Thymus (tissue), 11 donors: ENCODE results near the gene OR14I1. TPM values are rescaled to one million over a fixed set of nuclear protein-coding genes. Genes with fewer than 3 reads are reported as not detected.
A peak's percentile ranks its signal among the peaks of the same experiment; 100 is the strongest.
"Not testable (repeated sequence)": the region's sequence is repeated elsewhere in the genome, so short reads cannot be mapped to it uniquely, and the experiment has no call there.

ENCODE experiments used
- DNase-seq, 9 donors: peaks; one replicate each; pipeline ENCODE4 v3.0.0-alpha.2; 2013; ENCODE audit warnings: low spot score in 9 of 9, low read depth in 6 of 9, missing footprints in 1 of 9
- H3K27ac ChIP-seq, 2 donors: one replicate each; pipeline ENCODE4 v1.5.1; 2013; ENCODE audit warnings: control low read depth in 1 of 2, low read depth in 1 of 2, low read length in 1 of 2, mild to moderate bottlenecking in 1 of 2, moderate library complexity in 1 of 2
- H3K27me3 ChIP-seq, 2 donors: one replicate each; pipeline ENCODE4 v1.5.1; 2013; ENCODE audit warnings: low read length in 1 of 2; ENCODE audit not compliant: control insufficient read depth in 2 of 2, insufficient read depth in 1 of 2
- H3K36me3 ChIP-seq, 2 donors: one replicate each; pipeline ENCODE4 v1.5.1; 2013; ENCODE audit warnings: low read length in 1 of 2, mild to moderate bottlenecking in 1 of 2, moderate library complexity in 1 of 2; ENCODE audit not compliant: control insufficient read depth in 2 of 2, insufficient read depth in 2 of 2
- H3K4me1 ChIP-seq, 2 donors: one replicate each; pipeline ENCODE4 v1.5.1; 2013; ENCODE audit warnings: low read length in 2 of 2; ENCODE audit not compliant: control insufficient read depth in 2 of 2, insufficient read depth in 2 of 2
- H3K4me3 ChIP-seq, 2 donors: one replicate each; pipeline ENCODE4 v1.5.1; 2013; ENCODE audit warnings: low read length in 2 of 2, control low read depth in 1 of 2, mild to moderate bottlenecking in 1 of 2
- H3K9me3 ChIP-seq, 2 donors: one replicate each; pipeline ENCODE4 v1.5.1; 2013; ENCODE audit warnings: low read length in 1 of 2, mild to moderate bottlenecking in 1 of 2; ENCODE audit not compliant: control insufficient read depth in 2 of 2, insufficient read depth in 1 of 2
- WGBS: extraction: QIAGEN DNeasy Blood & Tissue Kit; methylation state at CpG from one replicate; pipeline ENCODE4 v1.1.7; 2013; 5-methylcytosine and 5-hydroxymethylcytosine counted together
- polyA plus RNA-seq: library from polyadenylated mRNA; stranded (reverse); fragments of 200-250 nt; gene quantifications from one replicate; pipeline ENCODE4 v1.2.3, GENCODE V29; 2013
- total RNA-seq: library from RNA; stranded (reverse); fragments of 120-200 nt; gene quantifications from one replicate; pipeline ENCODE4 v1.2.4, GENCODE V29; 2013
- donor health status: healthy.

Gene OR14I1
- total and polyA plus RNA-seq, 2 donors, result not detected

DNA sequence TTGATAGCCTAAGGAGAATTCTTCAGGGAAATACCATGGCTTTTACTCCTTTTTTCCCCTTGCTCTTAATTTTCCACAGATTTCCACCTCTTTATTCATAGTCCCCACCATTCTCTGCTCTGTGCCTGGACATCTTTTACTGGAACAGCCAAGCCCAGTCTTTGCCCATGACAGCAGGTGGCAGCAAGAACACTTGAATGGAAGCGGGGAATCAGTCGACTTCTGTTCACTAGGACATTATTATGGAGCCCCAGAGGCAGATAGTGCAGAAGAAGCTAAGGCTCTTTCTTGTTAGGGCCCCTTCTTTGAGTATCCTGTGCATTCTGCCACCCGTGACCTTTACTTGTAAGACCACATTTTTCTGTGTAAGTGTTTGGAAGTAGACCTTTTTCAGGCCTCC lies 6.3 kb downstream of the OR14I1 start:
- Histone ChIP-seq H3K27me3 (no peaks in the 10 kb centered on the region), H3K4me1 (no peaks in the 10 kb centered on the region), H3K4me3 (no peak overlapping the region), H3K36me3 (no peaks in the 10 kb centered on the region), H3K9me3 (peaks cover 2 to 14% of the 10 kb centered on the region in 2 donors), H3K27ac (no peak overlapping the region)
- DNase-seq, result peak in 1 of 9 donors; percentile 1
- 69% methylated on average over 3 of the region's 3 CpGs for WGBS

DNA sequence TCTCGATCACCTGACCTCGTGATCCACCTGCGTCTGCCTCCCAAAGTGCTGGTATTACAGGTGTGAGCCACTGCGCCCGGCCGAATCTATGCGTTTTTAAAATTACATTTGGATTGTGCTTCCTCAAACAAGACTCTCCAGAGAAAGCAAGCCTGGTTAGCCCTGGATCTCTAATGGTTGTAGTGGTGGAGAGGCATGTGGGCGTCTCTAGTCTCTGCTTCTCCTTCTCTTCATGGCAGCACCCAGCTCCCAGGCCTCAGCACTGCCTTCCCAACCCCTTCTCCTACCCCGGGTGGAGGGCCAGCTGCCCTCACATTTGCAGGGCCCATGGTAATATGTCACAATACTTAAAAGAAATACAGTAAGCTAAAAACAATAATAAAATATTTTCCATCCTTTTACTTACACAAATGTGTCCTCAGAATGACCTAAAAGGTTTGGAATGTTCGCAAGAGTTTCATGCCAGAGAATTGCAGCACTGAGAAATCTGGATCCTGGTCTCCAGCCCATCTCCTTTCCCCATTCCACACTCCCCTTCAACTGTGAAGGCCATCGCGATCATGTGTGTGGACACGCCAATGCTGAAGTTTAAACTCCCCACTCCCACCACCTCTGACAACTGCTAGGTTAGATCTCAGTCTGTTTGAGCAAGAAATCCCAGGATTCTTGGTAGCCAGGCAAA lies 7.0 kb downstream of the OR14I1 start:
- H3K27ac ChIP-seq, result no peak overlapping the region
- H3K4me1 ChIP-seq, result no peaks in the 10 kb centered on the region

DNA sequence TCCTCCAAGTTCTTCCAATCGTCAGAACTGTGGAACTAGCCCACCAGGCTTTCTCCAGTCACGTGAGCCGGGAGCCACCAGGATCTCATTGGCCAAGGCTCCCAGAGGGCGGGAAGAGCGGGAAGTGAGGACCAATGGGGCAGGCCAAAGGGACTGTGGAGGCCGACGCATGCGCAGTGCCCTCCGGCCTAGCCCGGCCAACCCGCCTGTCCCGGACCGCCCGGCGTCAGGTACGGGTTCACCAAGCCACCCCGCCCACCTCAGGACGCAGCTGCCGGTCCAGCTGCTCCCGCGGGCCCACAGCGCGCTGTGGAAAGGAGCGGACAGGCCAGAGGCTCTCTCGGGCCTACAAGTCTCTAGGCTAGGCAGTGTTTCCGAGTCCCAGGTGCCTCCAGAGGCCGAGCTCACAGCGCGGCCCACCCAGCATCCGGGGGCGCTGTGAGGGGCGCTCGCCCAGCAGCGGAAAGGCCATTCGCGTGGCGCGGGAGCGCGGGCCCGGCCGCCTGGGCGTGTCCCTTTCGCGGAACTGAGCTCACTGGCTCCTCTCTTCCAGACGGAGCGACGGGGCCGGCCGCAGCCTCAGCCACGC lies 10.9 kb downstream of the OR14I1 start:
- Histone ChIP-seq H3K27ac (no peak overlapping the region), H3K9me3 (peaks cover 2 to 14% of the 10 kb centered on the region in 2 donors), H3K36me3 (no peaks in the 10 kb centered on the region), H3K4me1 (no peaks in the 10 kb centered on the region), H3K4me3 (no peak overlapping the region), H3K27me3 (no peaks in the 10 kb centered on the region)
- DNase-seq, result no peak
- 92% methylated on average over 51 of the region's 51 CpGs for WGBS

More for the DNA sequence above, 7.0 kb downstream of the OR14I1 start:
- H3K9me3 ChIP-seq, result peaks cover 2 to 14% of the 10 kb centered on the region in 2 donors
- WGBS, result 93% methylated on average over 13 of the region's 13 CpGs
- H3K36me3 ChIP-seq, result no peaks in the 10 kb centered on the region
- no peak overlapping the region for H3K4me3 ChIP-seq
- no peaks in the 10 kb centered on the region for H3K27me3 ChIP-seq
- no peak for DNase-seq

DNA sequence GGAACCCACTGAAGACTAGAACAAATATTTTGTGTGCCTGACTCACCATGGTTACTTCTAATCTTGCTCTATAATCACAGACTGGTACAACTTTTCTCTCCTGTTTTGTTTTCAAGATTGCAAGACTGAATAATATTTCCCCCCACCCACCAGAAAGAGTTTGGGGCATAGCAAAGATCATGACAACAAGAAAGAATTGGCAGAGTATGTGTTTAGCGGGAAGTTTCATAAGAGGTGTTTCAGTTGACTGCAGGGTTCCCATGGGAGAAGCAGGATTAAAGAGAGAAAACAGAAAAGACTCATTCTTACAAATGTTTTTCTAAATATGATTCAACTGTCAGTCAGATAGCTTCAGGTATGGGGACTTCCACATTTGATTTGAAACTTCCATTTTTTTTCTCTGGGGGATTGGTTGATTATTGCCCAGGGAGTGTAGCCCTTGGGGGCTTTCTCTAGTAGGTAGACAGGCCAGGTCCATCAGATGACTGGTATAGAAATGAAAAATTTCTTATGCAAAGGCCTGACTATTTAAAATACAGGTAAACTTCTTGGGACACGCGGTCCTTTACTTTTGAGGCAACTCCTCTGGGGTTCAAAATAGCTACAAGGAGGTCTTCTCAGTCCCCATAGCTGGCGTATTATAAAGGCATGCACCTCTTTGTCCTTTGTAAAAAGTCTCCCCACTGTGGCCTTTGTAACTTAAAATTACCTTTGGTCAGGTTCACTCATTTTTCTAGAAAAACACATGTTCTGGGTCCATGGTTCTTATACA lies 13.9 kb downstream of the OR14I1 start:
- no peak overlapping the region for H3K27ac ChIP-seq
- no peaks in the 10 kb centered on the region for H3K27me3 ChIP-seq
- DNase-seq, result no peak
- no peak overlapping the region for H3K4me3 ChIP-seq
- peaks cover 2 to 10% of the 10 kb centered on the region in 2 donors for H3K9me3 ChIP-seq
- H3K36me3 ChIP-seq, result no peaks in the 10 kb centered on the region
- no peaks in the 10 kb centered on the region for H3K4me1 ChIP-seq
- WGBS, result 95% methylated on average over 4 of the region's 4 CpGs

DNA sequence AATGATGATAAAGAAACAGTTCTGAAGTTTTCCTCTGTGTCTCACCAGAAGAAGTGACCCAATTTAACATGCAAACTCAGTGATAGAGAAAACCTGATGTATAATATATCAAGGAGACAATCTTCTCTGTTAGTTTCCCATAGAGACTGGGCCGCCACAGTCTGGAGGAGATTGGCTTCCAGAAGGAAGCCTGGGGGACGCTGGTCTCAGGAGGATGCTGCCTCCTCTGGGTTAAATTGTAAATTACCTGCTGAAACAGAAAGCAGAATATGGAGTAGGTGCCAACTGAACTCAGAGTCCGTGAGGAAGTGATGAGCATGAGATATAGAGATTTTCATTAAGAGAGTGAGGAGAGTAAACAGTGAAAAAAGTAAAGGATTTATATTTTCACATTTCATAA lies 15.8 kb downstream of the OR14I1 start:
- no peak for DNase-seq
- H3K27me3 ChIP-seq, result no peaks in the 10 kb centered on the region
- 25% methylated on average over 3 of the region's 3 CpGs for WGBS
- no peak overlapping the region for H3K4me3 ChIP-seq
- peaks cover 2 to 5% of the 10 kb centered on the region in 2 donors for H3K9me3 ChIP-seq
- no peaks in the 10 kb centered on the region for H3K36me3 ChIP-seq
- no peaks in the 10 kb centered on the region for H3K4me1 ChIP-seq
- no peak overlapping the region for H3K27ac ChIP-seq

DNA sequence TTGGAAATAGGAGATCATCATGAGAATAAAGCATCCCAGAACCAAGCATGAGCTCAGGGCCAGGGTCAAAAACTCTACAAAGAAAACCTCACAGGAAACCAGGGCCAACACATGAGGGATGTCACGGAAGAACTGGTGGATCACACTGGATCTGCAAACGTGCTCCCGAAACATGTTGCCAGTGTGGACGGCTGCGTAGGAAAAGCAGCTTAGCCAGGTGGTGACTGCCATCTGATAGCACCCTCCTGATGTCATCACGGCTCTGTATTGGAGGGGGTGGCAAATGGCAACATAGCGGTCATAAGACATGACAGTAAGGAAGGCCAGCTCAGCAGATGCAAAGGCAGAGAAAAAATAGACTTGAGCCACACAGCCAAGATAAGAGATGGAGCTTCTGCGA lies 20.9 kb downstream of the OR14I1 start:
- 96% methylated on average over 8 of the region's 8 CpGs for WGBS
- H3K4me1 ChIP-seq, result no peaks in the 10 kb centered on the region
- no peaks in the 10 kb centered on the region for H3K36me3 ChIP-seq
- DNase-seq, result no peak
- H3K27me3 ChIP-seq, result no peaks in the 10 kb centered on the region
- no peaks in the 10 kb centered on the region for H3K9me3 ChIP-seq
- H3K4me3 ChIP-seq, result no peak overlapping the region
- no peak overlapping the region for H3K27ac ChIP-seq

DNA sequence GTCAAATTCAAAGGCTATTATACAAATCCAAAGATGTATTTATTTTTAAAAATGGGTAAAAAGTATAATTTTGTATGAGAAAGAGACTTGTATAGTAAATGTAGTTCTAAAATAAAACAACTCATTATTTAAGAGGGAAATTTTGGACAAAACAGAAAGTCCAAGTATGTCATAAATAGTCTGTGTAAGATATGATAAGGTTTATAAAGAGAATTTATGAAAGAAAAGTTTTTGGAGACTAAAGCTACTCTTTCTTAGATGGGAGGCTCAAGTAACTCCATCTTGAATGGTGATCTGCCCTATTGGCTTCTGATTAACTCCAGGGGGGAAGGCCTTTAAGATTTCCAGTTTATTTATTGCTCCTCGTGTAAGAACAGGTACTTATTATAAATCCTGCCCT lies 32.6 kb downstream of the OR14I1 start:
- peaks cover 0 to 11% of the 10 kb centered on the region in 2 donors for H3K9me3 ChIP-seq
- WGBS, result 83% methylated on average over 1 of the region's 1 CpG

DNA sequence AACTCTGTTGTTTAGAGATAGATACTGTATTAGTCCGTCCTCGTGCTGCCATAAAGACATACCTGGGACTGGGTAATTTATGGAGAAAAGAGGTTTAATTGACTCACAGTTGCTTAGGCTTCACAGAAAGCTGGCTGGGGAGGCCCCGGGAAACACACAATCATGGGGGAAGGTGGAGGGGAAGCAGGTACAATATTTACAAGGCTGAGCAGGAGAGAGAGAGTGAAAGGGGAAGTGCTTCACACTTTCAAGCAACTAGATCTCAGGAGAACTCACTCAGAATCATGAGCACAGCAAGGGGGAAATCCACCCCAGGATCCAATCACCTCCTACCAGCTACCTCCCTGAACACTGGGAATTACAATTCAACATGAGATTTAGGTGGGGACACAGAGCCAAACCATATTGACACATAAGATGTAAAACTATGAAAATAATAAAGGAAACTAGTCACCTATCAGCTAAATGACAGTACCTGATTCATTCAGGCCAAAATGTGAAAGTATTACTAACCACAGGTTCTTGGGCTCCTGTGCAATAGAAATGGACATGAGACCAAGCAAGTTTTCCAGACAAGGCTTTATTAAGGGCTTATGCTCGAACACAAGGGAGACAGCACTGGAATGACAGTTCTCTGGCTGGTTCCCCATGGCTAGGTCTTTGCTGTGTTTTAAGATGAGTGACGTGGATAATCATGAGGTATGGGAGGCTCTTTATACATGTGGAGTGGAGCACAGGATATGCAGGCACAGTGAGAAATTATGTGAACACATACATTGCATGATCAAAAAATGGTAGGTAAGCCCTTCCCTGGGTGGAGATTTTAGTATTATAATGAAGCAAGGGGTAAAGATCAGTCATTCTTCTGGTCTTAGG lies 38.9 kb downstream of the OR14I1 start:
- H3K9me3 ChIP-seq, H3K36me3 ChIP-seq, H3K27me3 ChIP-seq, DNase-seq, H3K27ac ChIP-seq, H3K4me1 ChIP-seq, H3K4me3 ChIP-seq: not testable (repeated sequence)
- WGBS, result 64% methylated on average over 5 of the region's 5 CpGs

More for the DNA sequence above, 32.6 kb downstream of the OR14I1 start:
- Histone ChIP-seq H3K27ac (no peak overlapping the region), H3K4me1 (no peaks in the 10 kb centered on the region), H3K4me3 (no peak overlapping the region), H3K27me3 (no peaks in the 10 kb centered on the region), H3K36me3 (no peaks in the 10 kb centered on the region)
- DNase-seq, result no peak
